Measurements from ENCODE around the gene CITED1. TPM values are rescaled to one million over a fixed set of nuclear protein-coding genes. Genes with fewer than 3 reads are reported as not detected.

The CITED1 gene
- total RNA-seq, 1 experiment from 2014 or later, result 2.8 TPM

DNA sequence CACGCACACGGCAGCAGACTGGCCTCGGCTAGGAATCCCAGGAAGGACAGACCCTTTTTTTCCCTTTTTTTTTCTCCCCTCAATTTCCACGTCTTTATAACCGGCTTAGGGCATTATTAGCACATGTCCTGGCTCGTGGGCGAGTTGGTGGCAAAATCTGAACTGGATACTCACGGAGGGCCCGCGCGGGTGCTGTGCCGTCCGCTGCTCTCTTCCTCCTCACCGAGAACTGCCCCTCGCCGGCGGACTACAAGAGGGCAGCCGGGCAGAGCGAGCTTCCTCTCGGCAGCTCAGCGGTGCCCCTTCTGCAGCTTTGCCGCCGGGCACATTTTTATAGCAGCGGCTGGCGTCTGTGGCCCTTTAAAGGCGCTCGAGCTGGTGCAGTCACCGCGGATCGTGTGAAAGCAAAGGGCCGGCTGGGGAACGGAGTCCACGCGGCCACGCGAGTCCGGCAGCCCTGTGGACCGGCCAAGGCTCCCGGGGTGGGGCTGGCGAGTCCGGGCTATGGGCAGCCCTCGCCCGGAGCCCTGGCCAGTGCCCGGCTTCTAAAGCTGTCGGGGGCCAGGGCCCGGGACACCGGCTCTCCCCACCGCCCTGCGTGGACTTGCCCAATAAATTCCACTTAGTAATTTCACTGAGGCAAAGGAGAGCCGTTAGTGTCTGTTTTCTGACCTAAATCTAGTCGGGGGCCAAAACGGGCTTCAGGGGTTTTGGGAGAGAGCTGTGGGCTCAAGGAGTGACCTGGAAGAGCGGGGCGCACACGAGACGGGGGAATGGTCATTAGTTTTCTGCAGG lies 1.3 kb upstream of the CITED1 start (continued):
- no peak for TF ChIP-seq FOSL1 (IDR thresholded peaks at IDR 0.05; ENCODE audit: low read depth)

DNA sequence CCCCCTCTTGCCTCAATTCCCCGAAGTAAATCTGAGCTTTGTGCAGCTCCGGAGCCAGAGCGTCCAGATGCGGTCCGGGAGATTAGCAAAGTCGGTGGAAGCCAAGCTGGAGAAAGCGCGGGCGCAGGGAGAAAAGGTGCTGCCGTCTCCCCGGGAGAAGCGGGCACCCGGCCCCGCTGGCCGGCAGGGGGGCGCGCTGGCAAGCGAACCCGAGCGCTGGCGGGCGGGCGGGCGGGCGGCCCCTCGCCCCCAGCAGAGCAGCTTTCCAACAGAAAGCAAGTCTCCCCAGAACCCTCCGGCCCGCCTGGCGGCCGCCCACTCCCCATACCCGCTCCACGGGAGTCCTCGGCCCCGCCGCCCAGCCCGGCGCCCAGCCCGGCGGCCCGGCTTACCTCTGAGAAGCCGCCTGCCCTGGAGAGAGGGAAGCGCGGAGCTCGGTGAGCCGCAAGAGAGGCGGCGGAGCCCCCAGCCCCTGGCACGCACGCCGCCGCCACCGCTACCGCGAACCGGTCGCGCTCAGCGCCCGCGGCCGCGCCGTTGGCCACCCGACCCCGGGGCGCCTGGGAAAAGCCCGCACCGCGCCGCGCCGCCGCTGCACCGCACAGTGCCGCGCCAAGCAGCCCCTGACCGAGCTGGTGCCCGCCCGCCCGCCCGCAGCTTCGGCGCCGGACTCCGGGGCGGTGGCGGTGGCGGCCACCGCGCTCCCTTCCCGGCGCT lies 529 bp upstream of the CITED1 start:
- Histone ChIP-seq H2AFZ (ENCODE audit: low read depth, low read length, poor library complexity, severe bottlenecking) (no peak overlapping the region), H3K4me2 (ENCODE audit: low read length) (peak overlapping the region; percentile 84), H3K9me3 (ENCODE audit: control insufficient read depth in 1 of 2, insufficient read depth in 1 of 2, low read depth in 1 of 2, low read length in 2 of 2) (no peaks in the 10 kb centered on the region), H3K4me1 (ENCODE audit: control insufficient read depth in 1 of 2, insufficient read depth in 2 of 2, low read length in 2 of 2) (peaks cover 2 to 22% of the 10 kb centered on the region in 2 experiments; a peak in 3 of 4 replicates), H4K20me1 (ENCODE audit: insufficient read depth) (no peaks in the 10 kb centered on the region), H3K79me2 (ENCODE audit: insufficient read depth, low read length) (no peaks in the 10 kb centered on the region), H3K27ac (ENCODE audit: low read depth, low read length) (no peak overlapping the region), H3K27me3 (ENCODE audit: insufficient read depth, low read length) (no peaks in the 10 kb centered on the region; the same call in 1 of the 2 replicates), H3K36me3 (ENCODE audit: control insufficient read depth in 1 of 2, insufficient read depth in 2 of 2, low read length in 2 of 2) (no peaks in the 10 kb centered on the region), H3K4me3 (replicated peaks in 1 of 2; ENCODE audit: low read depth in 1 of 2, low read length in 2 of 2) (peak overlapping the region; percentile 51 to 60), H3K9me2 (ENCODE audit: insufficient read depth) (no peaks in the 10 kb centered on the region), H3K9ac (ENCODE audit: low read length) (peak overlapping the region; percentile 17; the same call in 1 of the 2 replicates)
- no TSS peak for BruUV-seq (replicated peaks)
- ChIA-PET RAD21 (ENCODE audit: low non-redundant PET in 1 of 2, low total read pairs in 2 of 2, uncharacterized antibody in 2 of 2, unreplicated experiment in 2 of 2) (interaction anchor here in 1 of 2 experiments (0.7 kb wide), 1 partner anchor 13 kb away, joined by 5 read pairs; no protein-coding TSS in a partner anchor), CTCF (no interaction called here), POLR2A (interaction anchor here (1.4 kb wide), 1 partner anchor 29 kb away, joined by 3 read pairs; the partner anchor contains the start of gene RPS4X)
- TF ChIP-seq SIN3A (IDR thresholded peaks at IDR 0.05; ENCODE audit: low read depth) (no peak), ZNF274 (IDR thresholded peaks at IDR 0.05; ENCODE audit: low read depth, low read length) (no peak), FOSL1 (IDR thresholded peaks at IDR 0.05; ENCODE audit: low read depth) (no peak), YY1 (IDR thresholded peaks at IDR 0.05; ENCODE audit: extremely low read depth, insufficient replicate concordance, low read depth, low read length) (no peak), SP1 (IDR thresholded peaks at IDR 0.05; ENCODE audit: low read depth) (no peak), EZH2 (IDR thresholded peaks at IDR 0.05) (no peak), EGR1 (IDR thresholded peaks at IDR 0.05; ENCODE audit: low read depth) (0 out of 2 replicates have a peak, but pooled peaks have one; percentile 6)
- TF ChIP-seq, protein P1, sequence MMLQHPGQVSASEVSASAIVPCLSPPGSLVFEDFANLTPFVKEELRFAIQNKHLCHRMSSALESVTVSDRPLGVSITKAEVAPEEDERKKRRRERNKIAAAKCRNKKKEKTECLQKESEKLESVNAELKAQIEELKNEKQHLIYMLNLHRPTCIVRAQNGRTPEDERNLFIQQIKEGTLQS (IDR thresholded peaks at IDR 0.05), result no peak
- intact Hi-C loops (cut with micrococcal nuclease), result loop anchor here (10.0 kb wide), 1 partner anchor 239 kb away; no protein-coding TSS in a partner anchor
- DNase-seq (ENCODE audit: low read depth, low spot score) (no peak), ATAC-seq (peak; percentile 24)
